K562 (cell line): ENCODE results near the gene CD4. TPM values are rescaled to one million over a fixed set of nuclear protein-coding genes. Genes with fewer than 3 reads are reported as not detected.

Experiments used
- ATAC-seq: fragments of 200-7000 bp; cut with Tn5 transposase; 3 replicates; pipeline ENCODE4 v1.9.1; 2020; ENCODE audit warnings: moderate library complexity
- BruUV-seq: library from RNA; stranded (reverse); fragments of 400-500 nt; replicated peaks from 2 replicates; lab custom pipeline; 2021; lab: Mats Ljungman, UMichigan
- CTCF ChIA-PET: fragments of 300-600 bp; formaldehyde crosslinking; extraction: SDS; loops from one replicate; lab custom pipeline; 2021; ENCODE audit warnings: low intra/inter-chr PET ratio; lab: Yijun Ruan, JAX
- POLR2A ChIA-PET: fragments of 300-600, 350-650 bp; sonication (Branson Sonifier 250); formaldehyde crosslinking; extraction: SDS; loops from one replicate; lab custom pipeline; 2021; ENCODE audit warnings: antibody characterized with exemption, inconsistent platforms; lab: Yijun Ruan, JAX
- DNase-seq, 4 experiments: peaks; one replicate each; pipeline versions ENCODE4 v3.0.0 to v3.0.0-alpha.2; 2011 to 2018; ENCODE audit warnings: low spot score in 3 of 4, mixed read lengths in 3 of 4; ENCODE audit errors: extremely low read depth in 1 of 4
- FAIRE-seq: peaks from 2 replicates; lab custom pipeline; 2011; peaks lifted over from hg19 to GRCh38; lab: Jason Lieb, UNC
- H2AFZ ChIP-seq: 2 replicates; pipeline ENCODE4 v1.6.0; 2011; ENCODE audit warnings: low read depth, low read length, control low read depth, inconsistent platforms
- H3K27ac ChIP-seq: fragments of 200-600 bp; 3 replicates; pipeline ENCODE4 v1.8.0; 2011; ENCODE audit warnings: low read depth, mild to moderate bottlenecking, control low read depth, inconsistent platforms, low read length, moderate library complexity, mixed read lengths; ENCODE audit errors: extremely low read depth
- H3K27me3 ChIP-seq, 2 experiments: fragments of 300-600 bp in 1 of 2; 2 replicates in 1 of 2; 3 replicates in 1 of 2; pipeline versions ENCODE4 v1.6.0 to v1.8.0; 2011; ENCODE audit warnings: inconsistent platforms in 2 of 2, low read length in 2 of 2, mild to moderate bottlenecking in 1 of 2, mixed read lengths in 1 of 2, moderate library complexity in 1 of 2; ENCODE audit not compliant: control insufficient read depth in 2 of 2, insufficient read depth in 2 of 2
- H3K36me3 ChIP-seq: fragments of 300-600 bp; 3 replicates; pipeline ENCODE4 v1.8.0; 2011; ENCODE audit warnings: mild to moderate bottlenecking, low read length, inconsistent platforms; ENCODE audit not compliant: control insufficient read depth, insufficient read depth
- H3K4me1 ChIP-seq, 2 experiments: fragments of 200-600 bp in 1 of 2; replicated peaks in 1 of 2; 2 replicates in 1 of 2; 3 replicates in 1 of 2; pipeline versions ENCODE4 v1.5.1 to v1.8.0; 2011; ENCODE audit warnings: inconsistent platforms in 2 of 2, low read length in 2 of 2, mild to moderate bottlenecking in 1 of 2, mixed read lengths in 1 of 2, moderate library complexity in 1 of 2; ENCODE audit not compliant: control insufficient read depth in 2 of 2, insufficient read depth in 2 of 2
- H3K4me2 ChIP-seq: 2 replicates; pipeline ENCODE4 v1.6.1; 2011; ENCODE audit warnings: low read length, control low read depth, inconsistent platforms, mixed read lengths; ENCODE audit not compliant: insufficient read depth
- H3K4me3 ChIP-seq: fragments of 200-600 bp; sonication (generic), shearing (Covaris generic); 2 replicates; pipeline ENCODE4 v1.5.1; 2016; ENCODE audit warnings: control low read depth, inconsistent platforms
- H3K79me2 ChIP-seq: fragments of 200-600 bp; 3 replicates; pipeline ENCODE4 v1.8.0; 2011; ENCODE audit warnings: low read length, inconsistent platforms; ENCODE audit not compliant: control insufficient read depth, insufficient read depth
- H3K9ac ChIP-seq, 2 experiments: 2 replicates each; pipeline versions ENCODE4 v1.6.0 to v1.6.1; 2011; ENCODE audit warnings: low read depth in 2 of 2, low read length in 2 of 2, control low read depth in 1 of 2, inconsistent platforms in 1 of 2, mild to moderate bottlenecking in 1 of 2, mixed read lengths in 1 of 2; ENCODE audit not compliant: insufficient read depth in 1 of 2
- H3K9me1 ChIP-seq: one replicate; pipeline ENCODE4 v1.6.0; 2011; ENCODE audit warnings: inconsistent platforms, mild to moderate bottlenecking, low read length, moderate library complexity; ENCODE audit not compliant: control insufficient read depth, insufficient read depth
- H3K9me3 ChIP-seq: replicated peaks from 2 replicates; pipeline ENCODE4 v1.5.1; 2011; ENCODE audit warnings: low read depth, low read length, inconsistent platforms; ENCODE audit not compliant: control insufficient read depth, insufficient read depth
- H4K20me1 ChIP-seq: replicated peaks from 2 replicates; pipeline ENCODE4 v1.6.1; 2011; ENCODE audit warnings: low read length, inconsistent platforms, mixed read lengths; ENCODE audit not compliant: control insufficient read depth, insufficient read depth
- ARID1B ChIP-seq: fragments of 450-650 bp; IDR thresholded peaks from 2 replicates; pipeline ENCODE4 v1.6.1; 2016; ENCODE audit warnings: antibody characterized with exemption, mild to moderate bottlenecking, inconsistent platforms
- HNRNPUL1 ChIP-seq: fragments of 200-400 bp; formaldehyde crosslinking; IDR thresholded peaks from 2 replicates; pipeline ENCODE4 v1.6.1; 2017; ENCODE audit warnings: low read length
- MCM7 ChIP-seq, 2 experiments: fragments of 450-650 bp; IDR thresholded peaks; 2 replicates each; pipeline ENCODE4 v1.6.1; 2016 to 2018
- NCOA2 ChIP-seq, 2 experiments: fragments of 450-650 bp; IDR thresholded peaks; 2 replicates each; pipeline ENCODE4 v1.6.1; 2018; ENCODE audit warnings: mild to moderate bottlenecking in 2 of 2, moderate library complexity in 1 of 2; ENCODE audit not compliant: partially characterized antibody in 2 of 2
- NCOR1 ChIP-seq: fragments of 450-650 bp; IDR thresholded peaks from 2 replicates; pipeline ENCODE4 v1.6.1; 2016; ENCODE audit warnings: mild to moderate bottlenecking, moderate library complexity
- TCF3 ChIP-seq: sonication (generic); formaldehyde crosslinking; IDR thresholded peaks from 2 replicates; pipeline ENCODE4 v1.4.0; 2020; ENCODE audit warnings: mild to moderate bottlenecking, missing genetic modification reagents
- THRAP3 ChIP-seq: fragments of 450-650 bp; IDR thresholded peaks from 2 replicates; pipeline ENCODE4 v1.6.1; 2016; ENCODE audit warnings: mild to moderate bottlenecking, inconsistent platforms, borderline replicate concordance
- ZBTB7A ChIP-seq: IDR thresholded peaks from 2 replicates; pipeline ENCODE4 v1.6.1; 2011; ENCODE audit warnings: low read depth, mild to moderate bottlenecking, low read length, moderate library complexity, borderline replicate concordance; ENCODE audit not compliant: control insufficient read depth
- ZNF354B ChIP-seq: fragments of 250-450 bp; sonication (Bioruptor Pico); IDR thresholded peaks from 2 replicates; pipeline ENCODE4 v1.4.0; 2020
- WGBS: fragments of 100-300 bp; shearing (Covaris generic); methylation state at CpG from one replicate; pipeline ENCODE4 v1.1.6; 2016; ENCODE audit warnings: low coverage, mixed read lengths; ENCODE audit not compliant: insufficient coverage; ENCODE audit errors: missing lambda C conversion rate; 5-methylcytosine and 5-hydroxymethylcytosine counted together
- in situ Hi-C: fragments of 300-500 bp; cut with MboI; formaldehyde crosslinking; loops from 4 replicates; pipeline ENCODE4 v1.15.0; 2018; ENCODE audit warnings: inconsistent platforms, mixed read lengths
- intact Hi-C: fragments of 100-400 bp; cut with micrococcal nuclease; formaldehyde crosslinking; loops from 2 replicates; pipeline ENCODE4 v1.14.2; 2022
- polyA plus RNA-seq, 8 experiments: library from polyadenylated mRNA; depleted of rRNA in 4 of 8; stranded (reverse) in 5 of 8; unstranded in 3 of 8; fragments of >200 nt; fragmentation: Nextera tagmentation in 2 of 8; fragmentation: Illumina TruSeq in 1 of 8; extraction: Ambion mirVana in 2 of 8; extraction: Trizol in 1 of 8; gene quantifications; 2 replicates each; pipeline versions ENCODE4 v1.2.1 to v1.2.3, GENCODE V29; 2011 to 2014; ENCODE audit warnings: inconsistent platforms in 1 of 8, missing spikeins in 1 of 8
- total RNA-seq, 7 experiments: library from RNA; depleted of rRNA in 6 of 7; stranded (reverse); fragments of >200 nt in 6 of 7; fragmentation: Illumina TruSeq in 2 of 7; extraction: Trizol in 2 of 7; gene quantifications; 2 replicates each; pipeline versions ENCODE4 v1.2.1 to v1.2.3, GENCODE V29; 2011 to 2021; ENCODE audit warnings: low replicate concordance in 1 of 7
- TF ChIP-seq, protein P1 (sequence below), 3 experiments: fragments of 200-800 bp in 1 of 3; fragments of 250-450 bp in 1 of 3; fragments of 450-650 bp in 1 of 3; sonication (Bioruptor Pico) in 1 of 3; sonication (Bioruptor generic) in 1 of 3; formaldehyde crosslinking in 1 of 3; IDR thresholded peaks; 2 replicates each; pipeline versions ENCODE4 v1.6.1 to v1.8.0; 2016 to 2022; ENCODE audit warnings: mild to moderate bottlenecking in 2 of 3, missing genetic modification characterization in 2 of 3, missing compliant biosample characterization in 1 of 3, moderate library complexity in 1 of 3

CD4 gene
- total and polyA plus RNA-seq, 9 of the 15 experiments (the other 6 are each of a cell fraction or from before 2014, with no cell fraction given): 0.06 to 0.27 (median 0.09) TPM; not detected in 5

DNA sequence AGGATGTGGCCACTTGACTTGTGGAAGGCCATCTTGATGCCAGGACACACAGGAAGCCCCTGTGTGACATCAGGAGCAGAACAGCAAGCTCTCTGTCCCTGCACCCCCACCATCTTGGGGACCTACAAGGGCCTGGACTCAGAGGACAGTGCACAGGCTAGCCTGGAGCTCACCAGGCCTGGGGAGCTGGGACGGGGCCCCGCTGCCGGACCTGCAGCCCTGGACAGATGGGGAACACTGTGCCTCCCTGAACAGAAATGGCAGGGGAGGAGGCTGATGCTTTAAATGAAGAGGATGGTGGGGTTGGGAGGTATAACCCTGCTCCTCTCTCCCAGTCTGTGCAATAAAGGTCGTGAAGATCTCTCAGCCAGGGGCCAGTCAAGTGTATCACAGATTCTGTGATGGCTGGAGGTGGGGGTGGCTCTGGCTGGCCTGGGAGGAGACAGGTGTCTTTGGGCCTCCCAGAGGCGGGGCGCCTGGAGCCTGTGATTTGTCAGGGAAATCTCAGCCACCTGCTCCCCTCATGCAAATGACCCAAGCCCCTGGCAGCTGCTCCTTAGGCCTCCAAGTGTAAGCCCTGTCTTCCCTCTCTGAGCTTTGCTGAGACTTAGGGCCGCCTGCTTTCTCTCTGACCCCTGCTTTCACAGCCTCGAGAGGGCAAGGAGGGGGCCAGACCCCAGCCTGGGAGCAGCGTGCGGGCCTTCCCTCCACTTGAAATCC, 50.3 kb downstream of the CD4 start:
- H2AFZ ChIP-seq: no peak overlapping the region
- H3K4me1 ChIP-seq: peaks cover 10 to 45% of the 10 kb centered on the region in 2 experiments; a peak in 4 of 5 replicates
- no peaks in the 10 kb centered on the region for H3K27me3 ChIP-seq
- peaks cover 54% of the 10 kb centered on the region; the same call in 2 of the 3 replicates for H3K36me3 ChIP-seq
- no peak for ATAC-seq
- H3K27ac ChIP-seq: no peak overlapping the region
- H3K9me3 ChIP-seq: no peaks in the 10 kb centered on the region
- H3K4me2 ChIP-seq: no peak overlapping the region
- CTCF ChIA-PET: no interaction called here
- H3K9ac ChIP-seq: peak overlapping the region in 1 of 2 experiments; percentile 64; a peak in 2 of 4 replicates
- in situ Hi-C loops (no loop called here), intact Hi-C loops (no loop called here)
- 60% methylated on average over 3 of the region's 10 CpGs for WGBS
- POLR2A ChIA-PET: interaction anchor here (0.7 to 4.7 kb wide), 5 partner anchors 9 to 226 kb away, joined by 3 to 39 read pairs (median 8); partner anchors contain the start of genes CDCA3, TPI1 and USP5
- H3K9me1 ChIP-seq: no peaks in the 10 kb centered on the region
- BruUV-seq: no TSS peak
- H3K79me2 ChIP-seq: no peaks in the 10 kb centered on the region
- DNase-seq: no peak
- TF ChIP-seq THRAP3 (no peak), ZBTB7A (0 out of 2 replicates have a peak, but pooled peaks have one; percentile 7)
- FAIRE-seq: no peak
- H3K4me3 ChIP-seq: no peak overlapping the region
- H4K20me1 ChIP-seq: no peaks in the 10 kb centered on the region; the same call in 1 of the 2 replicates

DNA sequence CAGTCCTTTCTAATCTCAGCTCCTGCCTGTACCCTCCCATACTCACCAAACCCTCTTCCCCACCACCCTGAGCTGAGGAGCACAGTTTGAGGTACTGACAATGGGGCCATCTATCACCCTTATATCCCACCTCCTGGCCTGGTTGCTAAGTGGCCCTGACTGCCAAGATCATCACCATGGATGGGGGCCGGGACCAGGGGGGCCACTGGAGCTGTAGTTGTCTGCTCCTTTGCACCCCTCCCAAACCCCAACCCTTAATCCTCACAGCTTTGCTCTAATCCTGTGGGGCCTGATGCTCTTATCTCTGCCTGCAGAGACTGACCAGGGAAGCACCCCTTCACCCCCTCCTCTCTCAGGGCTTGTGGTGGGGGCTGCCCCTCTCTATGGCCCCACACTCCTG, 51.0 kb downstream of the CD4 start:
- no TSS peak for BruUV-seq
- in situ Hi-C loops: no loop called here
- Histone ChIP-seq H3K9ac (0 out of 4 replicates have a peak overlapping the region, but pooled peaks of 1 of the 2 experiments have one; percentile 7), H3K79me2 (no peaks in the 10 kb centered on the region), H3K36me3 (peaks cover 61% of the 10 kb centered on the region; the same call in 2 of the 3 replicates), H3K9me3 (no peaks in the 10 kb centered on the region), H3K27ac (no peak overlapping the region), H3K4me1 (peaks cover 10 to 48% of the 10 kb centered on the region in 2 experiments; a peak in 4 of 5 replicates), H3K4me2 (no peak overlapping the region), H3K4me3 (no peak overlapping the region), H3K9me1 (no peaks in the 10 kb centered on the region), H3K27me3 (no peaks in the 10 kb centered on the region), H2AFZ (no peak overlapping the region), H4K20me1 (no peaks in the 10 kb centered on the region; the same call in 1 of the 2 replicates)
- peak; percentile 19 for FAIRE-seq
- CTCF ChIA-PET: no interaction called here
- 0% methylated on average over 1 of the region's 1 CpG for WGBS
- DNase-seq: peak; percentile 26 to 53 (median 29)
- POLR2A ChIA-PET: interaction anchor here (1.7 to 4.7 kb wide), 4 partner anchors 8 to 27 kb away, joined by 7 to 39 read pairs (median 10); partner anchors contain the start of genes CDCA3, TPI1 and USP5
- intact Hi-C loops: no loop called here
- ATAC-seq: peak; percentile 8; the same call in 1 of the 3 replicates
- TF ChIP-seq MCM7 (IDR thresholded peaks at IDR 0.05): no peak
- no peak for TF ChIP-seq HNRNPUL1
- peak; percentile 40; the same call in 1 of the 2 replicates for TF ChIP-seq TCF3
- TF ChIP-seq NCOR1: peak; percentile 34; the same call in 1 of the 2 replicates
- no peak for TF ChIP-seq ZBTB7A
- TF ChIP-seq ARID1B: 0 out of 2 replicates have a peak, but pooled peaks have one; percentile 52
- TF ChIP-seq ZNF354B (CRISPR knock-in tag): no peak
- TF ChIP-seq, protein P1, sequence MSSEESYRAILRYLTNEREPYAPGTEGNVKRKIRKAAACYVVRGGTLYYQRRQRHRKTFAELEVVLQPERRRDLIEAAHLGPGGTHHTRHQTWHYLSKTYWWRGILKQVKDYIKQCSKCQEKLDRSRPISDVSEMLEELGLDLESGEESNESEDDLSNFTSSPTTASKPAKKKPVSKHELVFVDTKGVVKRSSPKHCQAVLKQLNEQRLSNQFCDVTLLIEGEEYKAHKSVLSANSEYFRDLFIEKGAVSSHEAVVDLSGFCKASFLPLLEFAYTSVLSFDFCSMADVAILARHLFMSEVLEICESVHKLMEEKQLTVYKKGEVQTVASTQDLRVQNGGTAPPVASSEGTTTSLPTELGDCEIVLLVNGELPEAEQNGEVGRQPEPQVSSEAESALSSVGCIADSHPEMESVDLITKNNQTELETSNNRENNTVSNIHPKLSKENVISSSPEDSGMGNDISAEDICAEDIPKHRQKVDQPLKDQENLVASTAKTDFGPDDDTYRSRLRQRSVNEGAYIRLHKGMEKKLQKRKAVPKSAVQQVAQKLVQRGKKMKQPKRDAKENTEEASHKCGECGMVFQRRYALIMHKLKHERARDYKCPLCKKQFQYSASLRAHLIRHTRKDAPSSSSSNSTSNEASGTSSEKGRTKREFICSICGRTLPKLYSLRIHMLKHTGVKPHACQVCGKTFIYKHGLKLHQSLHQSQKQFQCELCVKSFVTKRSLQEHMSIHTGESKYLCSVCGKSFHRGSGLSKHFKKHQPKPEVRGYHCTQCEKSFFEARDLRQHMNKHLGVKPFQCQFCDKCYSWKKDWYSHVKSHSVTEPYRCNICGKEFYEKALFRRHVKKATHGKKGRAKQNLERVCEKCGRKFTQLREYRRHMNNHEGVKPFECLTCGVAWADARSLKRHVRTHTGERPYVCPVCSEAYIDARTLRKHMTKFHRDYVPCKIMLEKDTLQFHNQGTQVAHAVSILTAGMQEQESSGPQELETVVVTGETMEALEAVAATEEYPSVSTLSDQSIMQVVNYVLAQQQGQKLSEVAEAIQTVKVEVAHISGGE (CRISPR knock-in tag; IDR thresholded peaks at IDR 0.05): no peak
- no peak for TF ChIP-seq NCOA2 (IDR thresholded peaks at IDR 0.05; ENCODE audit: partially characterized antibody in 2 of 2)
